Ascending aorta (tissue), 2 donors: ENCODE data around the gene MED16. TPM values are rescaled to one million over a fixed set of nuclear protein-coding genes. Genes with fewer than 3 reads are reported as not detected.
A peak's percentile ranks its signal among the peaks of the same experiment; 100 is the strongest.

Experiments used
- DNase-seq, 2 donors: peaks; one replicate each; pipeline ENCODE4 v3.0.0-alpha.2; 2019; ENCODE audit warnings: low spot score in 2 of 2
- H3K27ac ChIP-seq, 2 donors: fragments of 200-600 bp; sonication (generic); one replicate each; pipeline ENCODE4 v1.5.1; 2016 to 2017; ENCODE audit warnings: mild to moderate bottlenecking in 1 of 2
- H3K27me3 ChIP-seq: fragments of 200-600 bp; sonication (generic); one replicate; pipeline ENCODE4 v1.5.1; 2017
- H3K36me3 ChIP-seq, 2 donors: fragments of 200-600 bp; sonication (generic); one replicate each; pipeline ENCODE4 v1.5.1; 2016
- H3K4me1 ChIP-seq, 2 donors: fragments of 200-600 bp; sonication (generic); one replicate each; pipeline ENCODE4 v1.5.1; 2016 to 2017; ENCODE audit warnings: mild to moderate bottlenecking in 1 of 2
- H3K4me3 ChIP-seq, 2 donors: fragments of 200-600 bp; sonication (generic); one replicate each; pipeline ENCODE4 v1.5.1; 2016 to 2017; ENCODE audit warnings: mild to moderate bottlenecking in 1 of 2
- H3K9me3 ChIP-seq, 2 donors: fragments of 200-600 bp; sonication (generic); one replicate each; pipeline ENCODE4 v1.5.1; 2016
- intact Hi-C: fragments of 100-400 bp; cut with DNase I; formaldehyde crosslinking; loops from one replicate; pipeline ENCODE4 v1.15.1; 2023
- total RNA-seq: library from RNA; depleted of rRNA; stranded (reverse); fragments of >200 nt; gene quantifications from one replicate; pipeline ENCODE4 v1.1.0, GENCODE V29; 2016
- TF ChIP-seq, protein P1 (sequence below), 3 experiments: fragments of 200-600 bp in 2 of 3; fragments of 450-650 bp in 1 of 3; sonication (generic) in 2 of 3; IDR thresholded peaks; one replicate each; pipeline ENCODE4 v1.5.1; 2016 to 2019; ENCODE audit warnings: antibody characterized with exemption in 3 of 3, mild to moderate bottlenecking in 1 of 3, moderate library complexity in 1 of 3

MED16 gene
- total RNA-seq, 1 donor from 2014 or later, result 73.2 TPM

DNA sequence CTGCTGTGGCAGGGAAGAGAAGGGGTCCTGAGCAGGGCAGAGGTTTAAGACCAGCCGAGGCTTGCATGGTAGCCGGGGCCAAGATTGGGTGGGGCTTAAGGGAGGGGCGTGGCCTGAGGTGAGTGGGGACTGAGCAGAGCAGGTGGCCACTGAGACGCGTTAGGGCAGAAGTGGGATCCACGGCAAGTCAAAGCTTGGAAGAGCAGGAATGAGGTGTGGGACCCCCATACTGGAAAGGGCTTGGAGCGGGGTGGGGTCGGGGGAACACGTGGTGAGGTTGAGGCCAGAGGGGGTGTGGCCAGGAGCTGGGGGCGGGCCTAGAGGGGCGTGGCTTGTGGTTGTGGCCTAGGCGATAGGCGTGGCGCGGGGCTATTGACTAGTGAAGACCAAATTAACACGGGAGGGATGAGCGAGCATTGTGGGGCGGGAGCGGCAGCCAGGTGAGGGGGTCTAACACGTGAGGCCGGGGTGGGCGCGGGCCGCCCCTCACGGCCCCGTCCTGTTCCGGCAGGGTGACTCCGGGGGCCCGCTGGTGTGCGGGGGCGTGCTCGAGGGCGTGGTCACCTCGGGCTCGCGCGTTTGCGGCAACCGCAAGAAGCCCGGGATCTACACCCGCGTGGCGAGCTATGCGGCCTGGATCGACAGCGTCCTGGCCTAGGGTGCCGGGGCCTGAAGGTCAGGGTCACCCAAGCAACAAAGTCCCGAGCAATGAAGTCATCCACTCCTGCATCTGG lies 30.2 kb downstream of the MED16 start:
- Histone ChIP-seq H3K36me3 (peaks cover 3 to 8% of the 10 kb centered on the region in 2 donors), H3K27ac (no peak overlapping the region), H3K4me1 (peaks cover 0 to 11% of the 10 kb centered on the region in 2 donors), H3K27me3 (peaks cover 24% of the 10 kb centered on the region), H3K9me3 (no peaks in the 10 kb centered on the region), H3K4me3 (peak overlapping the region in 1 of 2 donors; percentile 35)
- TF ChIP-seq, protein P1, sequence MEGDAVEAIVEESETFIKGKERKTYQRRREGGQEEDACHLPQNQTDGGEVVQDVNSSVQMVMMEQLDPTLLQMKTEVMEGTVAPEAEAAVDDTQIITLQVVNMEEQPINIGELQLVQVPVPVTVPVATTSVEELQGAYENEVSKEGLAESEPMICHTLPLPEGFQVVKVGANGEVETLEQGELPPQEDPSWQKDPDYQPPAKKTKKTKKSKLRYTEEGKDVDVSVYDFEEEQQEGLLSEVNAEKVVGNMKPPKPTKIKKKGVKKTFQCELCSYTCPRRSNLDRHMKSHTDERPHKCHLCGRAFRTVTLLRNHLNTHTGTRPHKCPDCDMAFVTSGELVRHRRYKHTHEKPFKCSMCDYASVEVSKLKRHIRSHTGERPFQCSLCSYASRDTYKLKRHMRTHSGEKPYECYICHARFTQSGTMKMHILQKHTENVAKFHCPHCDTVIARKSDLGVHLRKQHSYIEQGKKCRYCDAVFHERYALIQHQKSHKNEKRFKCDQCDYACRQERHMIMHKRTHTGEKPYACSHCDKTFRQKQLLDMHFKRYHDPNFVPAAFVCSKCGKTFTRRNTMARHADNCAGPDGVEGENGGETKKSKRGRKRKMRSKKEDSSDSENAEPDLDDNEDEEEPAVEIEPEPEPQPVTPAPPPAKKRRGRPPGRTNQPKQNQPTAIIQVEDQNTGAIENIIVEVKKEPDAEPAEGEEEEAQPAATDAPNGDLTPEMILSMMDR (IDR thresholded peaks at IDR 0.05), result no peak
- intact Hi-C loops, result loop anchor here (5.0 to 10.0 kb wide), 2 partner anchors 88 to 120 kb away; partner anchors contain the start of gene WDR18
- peak in 1 of 2 donors; percentile 78 for DNase-seq

- intact Hi-C loops, result loop anchor here (5.0 to 10.0 kb wide), 2 partner anchors 87 to 120 kb away; partner anchors contain the start of gene WDR18
- Histone ChIP-seq H3K4me1 (peaks cover 0 to 11% of the 10 kb centered on the region in 2 donors), H3K9me3 (no peaks in the 10 kb centered on the region), H3K36me3 (peaks cover 0 to 1% of the 10 kb centered on the region in 2 donors), H3K27me3 (peaks cover 24% of the 10 kb centered on the region), H3K27ac (no peak overlapping the region), H3K4me3 (peak overlapping the region in 1 of 2 donors; percentile 35)
- TF ChIP-seq, protein P1 (IDR thresholded peaks at IDR 0.05), result no peak
- no peak for DNase-seq
Observed at GRCh38 chr19:861756-862580, 31.0 kb downstream of the MED16 start.

DNA sequence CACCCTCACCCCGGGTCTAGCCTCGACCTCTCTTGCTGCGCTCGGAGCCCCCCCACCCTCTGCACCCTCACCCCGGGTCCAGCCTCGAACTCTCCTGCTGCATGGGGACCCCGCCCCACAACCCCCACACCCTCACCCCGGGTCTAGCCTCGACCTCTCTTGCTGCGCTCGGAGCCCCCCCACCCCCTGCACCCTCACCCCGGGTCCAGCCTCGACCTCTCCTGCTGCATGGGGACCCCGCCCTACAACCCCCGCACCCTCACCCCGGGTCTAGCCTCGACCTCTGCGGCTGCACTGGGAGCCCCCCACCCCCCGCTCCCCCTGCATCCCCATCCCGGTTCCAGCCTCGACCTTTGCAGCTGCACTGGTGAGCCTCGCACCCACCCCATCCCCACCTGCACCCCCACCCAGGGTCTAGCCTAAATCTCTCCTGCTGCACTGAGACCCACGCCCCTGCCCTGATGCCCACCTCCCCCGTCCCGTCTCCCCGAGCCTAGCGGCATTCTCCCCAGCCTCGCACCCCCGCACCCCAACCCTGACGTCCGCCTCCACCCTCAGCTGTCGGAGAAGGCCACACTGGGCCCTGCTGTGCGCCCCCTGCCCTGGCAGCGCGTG lies 31.7 kb downstream of the MED16 start:
- intact Hi-C loops, result loop anchor here (5.0 to 10.0 kb wide), 2 partner anchors 86 to 121 kb away; partner anchors contain the start of gene WDR18

GRCh38 chr19:858868-859843 lies 33.8 kb downstream of the MED16 start, which contains the start of gene CFD:
TSS of gene CFD (plus strand) at chr19:859664. CDS start at chr19:859690, 26 bp downstream.
- DNase-seq, result peak; percentile 38 to 76
- peak within 1 kb of the TSS in 1 of 2 donors; percentile 1 for H3K27ac ChIP-seq
- no peaks in the 10 kb centered on the region for H3K9me3 ChIP-seq
- no peaks in the 10 kb centered on the region for H3K36me3 ChIP-seq
- peaks cover 24% of the 10 kb centered on the region for H3K27me3 ChIP-seq
- peaks cover 0 to 11% of the 10 kb centered on the region in 2 donors for H3K4me1 ChIP-seq
- TF ChIP-seq, protein P1 (IDR thresholded peaks at IDR 0.05), result no peak
- peak within 1 kb of the TSS; percentile 27 to 52 for H3K4me3 ChIP-seq
- intact Hi-C loops, result no loop called here

More for the DNA sequence above, 31.7 kb downstream of the MED16 start:
- Histone ChIP-seq H3K4me3 (peak overlapping the region in 1 of 2 donors; percentile 52), H3K36me3 (no peaks in the 10 kb centered on the region), H3K9me3 (no peaks in the 10 kb centered on the region), H3K27ac (no peak overlapping the region), H3K27me3 (peaks cover 24% of the 10 kb centered on the region), H3K4me1 (peaks cover 0 to 11% of the 10 kb centered on the region in 2 donors)
- TF ChIP-seq, protein P1 (IDR thresholded peaks at IDR 0.05), result no peak
- DNase-seq, result no peak
